Stimulated activated CD4-positive, alpha-beta T cell treated with anti-CD3 and anti-CD28 coated beads, TNF-alpha, amount 100 ng/mL, for 4 hours (primary cell): ENCODE data around the gene XCL1.

ENCODE experiments used
- DNase-seq, 3 experiments: peaks; one replicate each; pipeline ENCODE4 v3.0.0-alpha.2; 2020; ENCODE audit warnings: low read depth in 3 of 3

Gene XCL1

DNA sequence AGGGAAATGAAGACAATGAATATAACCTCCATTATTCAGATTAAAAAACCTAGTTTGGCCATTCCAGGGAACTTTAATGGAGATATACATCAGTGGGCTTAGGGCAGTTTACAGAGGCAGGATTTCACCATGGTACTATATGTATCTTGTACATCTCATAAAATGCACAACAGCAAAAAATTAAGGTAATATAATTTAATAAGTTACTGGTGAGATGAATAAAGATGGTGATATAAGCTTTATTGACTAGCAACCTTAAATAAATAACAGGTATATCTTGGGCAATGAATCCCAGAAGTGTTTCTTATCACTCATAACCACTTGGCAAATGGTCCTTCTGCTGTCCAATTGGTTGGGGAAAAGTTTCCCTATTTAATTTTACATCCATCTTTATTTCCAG is 29.0 kb downstream of the XCL1 start:
- no peak for DNase-seq

DNA sequence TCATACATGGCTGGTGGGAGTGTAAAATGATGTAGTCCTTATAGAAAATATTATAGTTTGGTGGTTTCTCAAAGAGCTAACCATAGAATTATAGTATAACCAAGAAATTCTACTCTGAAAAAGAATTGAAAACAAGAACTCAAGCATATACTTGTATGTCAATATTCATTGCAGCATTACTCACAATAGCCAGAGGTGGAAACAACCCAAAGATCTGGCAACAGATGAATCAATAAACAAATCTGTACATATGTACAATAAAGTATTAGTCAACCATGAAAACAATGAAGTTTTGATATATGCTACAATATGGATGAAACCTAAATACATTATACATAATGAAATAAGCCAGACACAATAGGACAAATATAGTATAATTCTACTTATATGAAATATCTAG is 29.7 kb downstream of the XCL1 start:
- no peak for DNase-seq

DNA sequence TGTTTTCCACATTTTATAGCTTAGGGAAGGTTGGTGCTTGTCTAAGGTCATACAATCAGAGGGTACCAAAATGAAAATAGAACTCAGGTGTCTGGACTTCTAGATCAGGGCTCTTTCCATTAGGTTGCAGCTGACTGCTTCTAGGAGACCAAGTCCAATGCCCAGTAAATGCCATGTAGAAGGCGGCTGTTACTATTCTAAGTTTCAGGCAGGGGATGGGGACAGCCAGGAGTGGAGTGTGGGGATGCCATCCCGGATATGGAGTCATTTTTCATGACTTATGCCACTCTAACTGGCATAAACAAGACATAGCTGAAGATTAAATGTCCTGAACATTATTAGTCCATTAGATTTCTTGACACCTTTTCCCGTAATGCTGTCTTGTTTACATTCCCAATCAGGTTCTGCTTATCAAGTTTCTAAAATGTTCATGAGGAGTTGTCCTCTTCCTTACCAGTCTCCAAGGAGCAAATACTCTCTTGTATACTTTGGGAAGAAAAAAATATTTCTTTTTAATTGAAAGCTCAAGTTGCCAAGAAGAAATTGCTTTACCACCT is 31.5 kb downstream of the XCL1 start:
- no peak for DNase-seq

DNA sequence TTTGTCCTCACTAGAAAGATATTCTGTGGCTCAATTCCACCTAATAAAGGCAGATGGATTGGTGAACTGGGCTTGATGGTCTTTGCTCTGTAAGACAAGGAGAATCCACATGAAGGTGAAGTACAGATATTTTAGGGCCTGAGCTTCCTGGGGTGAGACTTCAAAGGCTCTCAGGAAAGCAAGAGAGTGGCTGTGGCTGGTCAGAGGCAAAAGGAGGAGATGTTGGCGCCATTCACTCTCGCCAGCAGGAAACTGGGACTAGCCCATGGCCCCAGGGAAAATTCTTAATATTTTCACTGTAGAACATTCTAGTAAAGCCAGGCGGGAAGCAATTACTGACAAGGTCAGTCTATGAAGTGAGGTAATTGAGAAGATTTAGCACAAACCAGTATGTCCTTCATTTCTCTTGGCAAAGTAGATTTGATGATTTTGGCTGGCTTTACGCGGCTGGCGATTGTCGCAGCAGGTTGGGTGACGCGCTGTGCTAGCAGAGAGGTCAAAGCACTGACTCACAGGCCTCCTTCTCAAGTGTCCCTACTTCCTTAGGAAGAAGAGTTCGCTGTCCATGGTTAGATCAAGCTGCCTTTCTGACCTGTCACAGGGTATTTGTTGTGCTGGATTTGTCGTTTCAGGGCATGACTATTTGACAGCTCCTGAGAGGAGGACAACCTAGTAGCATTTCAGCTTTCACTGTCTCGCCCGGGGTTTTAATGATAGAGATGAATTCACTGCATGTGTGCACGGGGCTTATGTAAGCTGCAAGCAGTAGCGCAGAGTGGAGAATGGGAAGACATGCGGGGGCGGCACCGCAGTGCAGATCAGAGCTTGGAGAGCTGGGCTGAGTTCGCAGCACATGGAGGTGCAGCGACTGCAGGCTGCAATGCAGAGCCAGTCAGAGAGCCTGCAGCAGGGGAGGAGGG is 32.7 kb downstream of the XCL1 start:
- DNase-seq = no peak

DNA sequence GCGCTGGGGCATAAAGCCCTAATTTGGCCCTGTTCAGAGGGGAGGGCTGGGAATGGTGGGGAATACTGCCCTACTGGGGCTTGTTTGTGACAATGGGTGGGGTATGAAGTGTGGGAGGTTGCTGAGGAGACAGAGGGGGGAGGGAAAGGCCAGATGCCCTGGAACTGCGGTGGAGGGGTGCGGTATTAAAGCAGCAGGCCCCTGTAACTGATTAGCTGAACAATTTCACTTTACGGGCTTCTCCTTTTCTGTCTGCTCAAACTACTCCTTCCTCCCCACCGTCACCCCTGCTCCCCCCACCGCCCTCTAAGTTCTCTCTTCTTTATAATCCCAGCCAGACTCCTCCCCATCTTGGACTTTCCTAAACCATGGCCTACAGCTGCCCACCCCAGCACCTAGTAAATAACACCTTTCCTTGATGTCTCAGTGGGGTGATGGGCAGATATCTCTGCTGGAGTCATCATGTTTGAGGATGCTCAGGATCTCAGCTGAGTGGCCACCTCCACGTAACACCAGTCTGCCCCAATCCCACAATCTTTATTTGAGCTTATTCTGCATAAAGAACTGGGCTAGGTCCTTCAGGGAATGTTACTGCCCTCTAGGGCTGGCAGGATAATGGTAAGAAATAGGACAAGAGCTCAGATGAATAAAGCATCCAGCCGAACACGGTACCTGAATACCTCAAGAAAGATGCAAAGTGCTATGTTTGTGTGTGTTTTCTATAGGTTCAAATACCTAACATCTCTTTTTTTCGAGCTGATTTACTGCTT is 33.5 kb downstream of the XCL1 start:
- DNase-seq = no peak

DNA sequence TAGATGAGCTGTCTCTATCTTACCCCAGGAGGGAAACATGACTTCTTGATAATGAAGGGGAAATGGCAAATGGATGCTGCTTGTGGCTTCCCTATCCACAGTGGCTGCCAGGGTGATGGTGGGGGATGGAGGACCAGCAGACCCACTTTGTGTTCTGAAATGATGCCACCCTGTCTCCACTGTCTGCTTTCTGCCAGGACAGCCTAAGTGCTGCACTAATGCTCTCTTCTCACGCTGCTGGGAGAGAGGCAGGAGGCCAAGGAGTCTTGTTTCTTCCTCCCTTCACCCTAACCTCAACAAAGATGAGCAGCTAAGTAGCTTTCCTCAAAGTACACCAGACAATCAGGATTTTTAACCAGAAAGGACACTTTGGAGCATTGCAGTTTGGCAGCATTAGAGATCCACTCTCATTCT is 36.6 kb downstream of the XCL1 start:
- DNase-seq = no peak

DNA sequence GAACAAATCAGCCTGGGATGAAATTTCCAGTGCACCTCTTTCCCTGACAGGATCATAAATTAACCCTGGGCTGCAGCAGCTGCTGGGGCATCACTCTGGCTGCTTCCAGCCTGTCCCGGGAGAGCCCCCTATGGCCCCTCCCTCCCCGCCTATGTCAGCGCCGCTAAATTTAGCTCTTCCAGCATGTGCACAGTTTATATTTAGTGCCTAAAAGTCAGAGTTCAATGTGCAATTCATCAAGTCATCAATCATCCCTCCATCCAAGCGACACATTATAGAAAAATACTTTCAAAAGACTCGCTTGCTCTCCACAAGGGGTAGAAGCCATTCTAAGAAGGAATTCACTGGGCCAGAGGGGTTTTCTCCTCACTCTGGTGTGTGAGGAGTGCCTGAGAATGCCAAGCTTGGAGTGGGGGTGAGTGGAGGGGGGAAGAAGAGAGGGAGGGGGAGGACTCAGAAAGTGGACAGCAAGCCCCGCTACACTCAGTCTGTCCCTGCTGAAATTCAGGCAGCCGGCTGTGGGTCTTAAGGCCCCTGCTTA is 37.4 kb downstream of the XCL1 start:
- no peak for DNase-seq

DNA sequence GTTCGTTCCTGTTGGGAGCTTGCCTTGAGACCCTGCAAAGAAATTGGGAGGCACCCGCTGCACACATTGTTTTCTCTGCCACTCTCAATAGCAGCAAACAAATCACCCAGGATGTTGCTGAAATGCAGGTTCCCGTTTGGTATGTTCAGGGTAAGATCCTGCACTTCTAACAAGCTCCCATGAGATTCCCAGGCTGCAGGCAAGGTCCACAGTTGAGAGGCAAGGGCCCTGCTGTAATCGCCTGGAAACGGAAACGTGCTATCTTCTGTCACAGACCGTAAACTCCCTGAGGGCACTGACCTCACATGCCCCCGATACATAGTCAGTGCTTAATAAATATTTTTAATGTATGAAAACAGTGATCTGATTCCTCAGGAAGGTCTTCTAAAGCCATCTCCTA is 37.8 kb downstream of the XCL1 start:
- DNase-seq = no peak

DNA sequence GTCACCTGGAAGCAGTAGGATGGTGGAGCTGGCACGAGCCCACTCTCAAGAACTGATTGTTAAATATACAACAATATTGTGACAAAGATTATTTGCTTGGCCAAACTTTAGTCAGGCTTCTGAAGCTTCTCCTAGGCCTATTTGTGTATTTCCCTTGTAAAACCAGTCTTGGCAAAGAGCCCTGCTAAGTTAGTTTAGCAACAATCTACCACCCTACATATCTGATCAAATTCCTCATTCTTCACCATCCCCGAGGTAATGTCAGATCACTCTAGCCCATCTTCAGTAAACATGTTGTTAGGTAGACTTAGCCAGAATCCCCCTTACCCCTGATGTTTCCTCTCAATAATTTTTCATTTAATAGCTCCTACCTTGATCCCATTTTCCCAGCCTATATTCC is 39.6 kb downstream of the XCL1 start:
- no peak for DNase-seq

DNA sequence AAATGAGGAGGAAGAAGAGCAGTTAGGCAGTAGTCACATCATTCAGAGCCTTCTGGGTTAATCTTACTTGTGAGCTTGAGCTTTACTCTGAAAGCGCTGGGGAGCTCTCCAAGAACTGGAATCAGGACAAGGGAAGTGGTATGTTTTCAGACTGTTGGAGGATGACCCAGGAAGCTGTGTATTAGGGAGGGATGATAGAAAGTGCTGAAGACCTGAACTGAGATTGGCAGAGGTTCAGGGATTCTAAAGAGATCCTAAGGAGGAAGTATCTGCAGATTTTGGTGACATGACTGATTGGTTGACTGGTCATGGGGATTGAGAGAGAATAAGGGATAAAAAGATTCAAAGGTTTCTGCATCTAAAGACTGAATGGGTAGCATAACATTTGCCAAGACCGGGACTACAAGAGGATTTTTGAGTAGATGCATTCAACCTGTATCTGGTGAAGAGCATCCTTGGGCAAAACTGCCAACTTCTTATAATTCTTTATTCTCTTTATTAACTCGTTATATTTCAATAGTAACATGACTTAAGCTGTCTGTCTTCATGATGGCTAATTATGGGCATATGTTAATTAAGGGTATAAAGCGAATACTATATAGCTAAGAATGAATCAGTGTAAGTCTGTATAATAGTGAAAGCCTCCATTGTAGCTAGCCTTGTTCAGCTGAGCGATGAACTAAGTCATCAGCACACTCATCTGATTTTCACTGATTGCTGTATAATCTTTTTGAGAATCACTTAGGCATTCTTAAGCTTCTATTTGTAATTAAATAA is 41.8 kb downstream of the XCL1 start:
- no peak for DNase-seq

DNA sequence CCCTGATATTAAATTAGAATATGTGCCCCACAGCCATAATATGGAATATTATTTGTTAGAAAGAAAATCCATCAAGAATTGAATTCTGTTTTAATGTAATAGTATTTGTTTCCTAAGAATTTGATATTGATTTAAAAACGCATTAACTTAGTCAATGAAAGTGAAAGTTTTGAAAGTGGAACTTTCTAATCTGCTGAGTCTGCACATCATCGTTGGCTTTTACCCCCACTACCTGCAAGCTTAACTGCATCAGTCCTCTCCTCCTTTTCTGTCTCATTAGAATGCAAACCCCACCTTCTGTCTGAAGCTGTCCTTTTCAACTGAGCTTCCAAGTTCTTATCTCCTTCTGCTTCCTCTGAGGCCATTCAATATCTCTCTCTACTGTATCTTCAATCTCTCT is 42.5 kb downstream of the XCL1 start:
- DNase-seq = no peak

DNA sequence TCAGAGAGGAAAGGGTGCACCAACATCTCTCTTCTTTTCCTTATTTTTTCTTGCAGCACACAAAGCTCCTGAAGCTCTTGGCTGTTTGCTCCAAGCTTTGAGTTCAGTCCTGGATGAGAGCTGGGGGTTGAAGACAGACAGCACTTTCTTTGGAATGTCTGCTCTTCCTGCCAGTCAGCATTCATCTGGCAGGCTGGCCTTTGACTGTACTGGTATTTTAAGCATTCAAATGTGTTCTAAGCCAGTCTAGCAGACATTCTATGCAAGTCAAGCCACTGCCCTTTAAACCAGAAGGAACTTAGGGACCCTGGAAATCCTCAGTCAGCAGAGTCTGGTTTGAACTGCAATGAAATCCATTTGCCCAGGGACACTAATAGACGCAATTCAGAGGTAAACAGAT is 45.0 kb downstream of the XCL1 start:
- no peak for DNase-seq

DNA sequence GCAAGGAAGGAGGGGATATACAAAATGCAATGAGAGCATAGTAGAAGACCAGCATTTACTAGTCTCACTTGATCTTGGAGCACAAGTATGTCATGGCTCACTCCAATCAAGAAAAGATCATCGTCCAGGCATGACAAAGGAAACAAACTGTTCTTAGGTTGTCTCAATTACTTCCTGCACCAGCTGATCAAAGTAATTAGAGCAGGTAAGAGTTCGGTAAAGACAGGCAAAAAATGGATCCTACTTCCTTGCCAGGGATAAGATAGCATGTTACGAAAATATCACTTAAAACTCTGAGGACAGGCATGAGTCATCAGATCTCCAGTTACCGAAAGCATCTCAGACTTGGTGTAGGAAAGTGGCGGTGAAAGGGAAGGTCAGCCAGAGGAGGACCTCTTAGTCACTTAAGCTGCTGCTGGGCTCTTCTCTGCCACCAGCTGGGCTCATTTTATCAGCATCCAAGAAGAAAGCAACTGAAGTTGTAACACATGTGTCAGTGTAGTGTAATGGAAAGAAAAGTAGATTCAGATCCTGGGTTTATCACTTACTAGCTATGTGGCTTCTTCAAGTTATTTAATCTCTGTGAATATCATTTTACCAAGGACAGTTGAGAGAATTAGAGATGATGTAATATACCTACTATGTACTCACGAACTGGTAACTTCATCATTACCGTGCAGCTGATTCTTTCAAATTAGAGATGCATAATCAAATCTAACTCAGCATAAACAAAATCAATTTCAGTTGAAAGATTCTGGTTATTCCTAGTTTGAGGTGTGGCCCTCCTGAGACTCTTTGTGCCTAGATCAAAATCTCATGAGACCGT is 46.8 kb downstream of the XCL1 start:
- DNase-seq = no peak

DNA sequence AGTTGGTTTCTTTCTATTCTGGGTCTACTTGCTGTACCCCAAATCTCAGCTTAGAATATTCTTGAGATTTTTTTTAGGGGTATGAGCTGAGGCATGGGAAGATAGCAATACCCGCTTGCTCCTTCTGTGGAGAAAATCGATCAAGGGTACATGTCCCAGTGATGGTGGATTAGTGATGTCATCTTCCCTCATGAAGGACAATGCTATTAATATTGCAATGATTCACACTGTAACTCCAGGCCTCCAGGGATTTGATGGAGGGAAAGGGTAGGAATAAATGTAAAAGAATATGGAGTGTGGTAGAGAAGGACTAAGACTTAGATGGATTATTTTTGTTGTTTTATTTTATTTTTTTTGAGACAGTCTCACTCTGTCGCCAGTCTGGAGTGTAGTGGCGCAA is 47.4 kb downstream of the XCL1 start:
- no peak for DNase-seq

DNA sequence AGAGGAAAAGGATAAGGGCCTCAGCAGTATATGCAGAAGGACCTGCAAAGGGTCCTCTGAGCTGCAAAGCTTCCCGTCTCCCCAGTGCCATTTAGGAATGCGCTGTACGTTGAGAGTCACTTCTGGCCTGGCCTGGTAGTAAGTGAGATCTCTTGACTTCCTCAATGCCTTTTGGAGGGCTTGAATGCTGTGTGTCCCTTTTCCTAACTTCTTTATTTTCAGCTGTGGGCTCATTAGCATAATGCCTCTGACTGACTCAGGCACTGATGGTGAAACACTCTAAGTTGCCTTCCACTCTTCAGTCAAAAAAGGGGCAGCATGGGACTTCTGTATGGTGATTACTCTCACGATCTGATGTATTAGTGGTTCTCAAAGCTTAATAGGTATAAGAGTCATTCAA is 49.9 kb downstream of the XCL1 start:
- DNase-seq = no peak

DNA sequence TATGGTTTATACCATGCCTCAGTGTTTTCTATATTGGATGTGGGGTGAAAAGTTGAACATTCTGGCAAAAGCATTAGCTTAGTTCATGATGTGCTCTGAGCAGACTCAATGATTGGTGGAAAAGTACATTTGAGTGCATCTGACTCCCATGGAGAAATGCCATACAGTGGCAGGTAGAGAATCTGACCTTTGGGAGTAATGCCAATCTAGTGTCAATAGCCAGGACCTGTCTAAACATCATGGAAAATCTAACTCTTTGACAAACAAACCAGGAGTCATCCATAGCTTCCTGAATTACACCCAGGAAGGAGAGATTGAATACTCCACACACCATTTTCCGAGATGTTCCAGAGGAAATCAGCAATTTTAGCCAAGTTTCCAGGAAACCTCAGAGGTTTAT is 51.0 kb downstream of the XCL1 start:
- no peak for DNase-seq

DNA sequence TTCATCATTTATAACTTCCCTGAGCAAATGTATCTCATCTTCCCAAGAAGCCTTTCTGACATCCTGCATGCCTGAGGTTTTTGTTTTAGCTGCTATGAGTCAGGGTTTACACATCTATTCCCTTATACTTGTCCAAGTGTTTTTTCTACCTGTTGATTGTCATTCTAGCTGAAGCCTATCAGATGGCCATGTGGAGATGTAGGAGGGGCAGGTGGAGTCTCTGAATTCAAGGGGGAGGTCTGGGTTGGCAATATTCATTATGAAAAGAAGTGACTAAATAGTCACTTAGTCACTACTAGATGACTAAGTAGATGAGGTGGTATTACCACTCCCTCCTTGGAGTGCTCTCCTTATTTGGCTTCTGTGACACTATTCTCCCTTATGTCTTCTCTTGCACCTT is 52.4 kb downstream of the XCL1 start:
- DNase-seq = no peak

DNA sequence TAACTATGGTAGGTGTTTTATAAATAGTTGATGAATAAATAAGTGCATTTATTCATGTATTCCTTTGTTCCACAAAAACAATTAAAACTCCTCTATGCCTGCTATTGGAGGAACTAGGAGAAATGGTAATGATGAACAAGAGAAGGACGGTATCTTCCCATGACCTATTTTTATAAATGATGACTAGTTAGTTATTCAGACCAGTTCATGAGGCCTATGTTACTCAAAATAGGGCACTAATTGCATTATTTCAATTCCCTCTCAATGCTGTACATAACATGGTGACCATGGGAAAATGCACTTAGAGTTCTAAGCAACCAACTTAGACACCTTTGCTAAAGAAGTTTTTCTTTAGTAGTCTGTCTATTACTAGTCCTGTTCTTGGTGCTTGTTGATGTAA is 53.1 kb downstream of the XCL1 start:
- no peak for DNase-seq
